Sigmoid colon (tissue), 4 donors: ENCODE data around the gene EPHB1.

Experiments
- CTCF ChIP-seq, 4 experiments: fragments of 450-650 bp in 3 of 4; fragments of 200-600 bp in 1 of 4; IDR thresholded peaks; one replicate each; pipeline ENCODE4 v1.5.1; 2016 to 2019; ENCODE audit warnings: antibody characterized with exemption in 4 of 4, mild to moderate bottlenecking in 3 of 4, moderate library complexity in 2 of 4
- EP300 ChIP-seq, 4 donors: sonication (generic); formaldehyde crosslinking; IDR thresholded peaks; one replicate each; pipeline ENCODE4 v1.6.1; 2017; ENCODE audit warnings: antibody characterized with exemption in 4 of 4
- POLR2A ChIP-seq, 2 donors: fragments of 450-650 bp; IDR thresholded peaks; one replicate each; pipeline ENCODE4 v1.6.1; 2016; ENCODE audit warnings: antibody characterized with exemption in 2 of 2, mild to moderate bottlenecking in 2 of 2, moderate library complexity in 2 of 2
- POLR2AphosphoS5 ChIP-seq, 4 donors: sonication (generic); formaldehyde crosslinking; IDR thresholded peaks; one replicate each; pipeline ENCODE4 v1.6.1; 2017; ENCODE audit warnings: antibody characterized with exemption in 4 of 4

GRCh38 chr3:134850761-134851160, 55.7 kb downstream of the EPHB1 start:
- TF ChIP-seq POLR2A (IDR thresholded peaks at IDR 0.05) (no peak), CTCF (IDR thresholded peaks at IDR 0.05) (no peak), POLR2AphosphoS5 (IDR thresholded peaks at IDR 0.05) (no peak), EP300 (IDR thresholded peaks at IDR 0.05) (no peak)
